IMR-90 (cell line): ENCODE measurements around the gene EIF2S1. TPM values are rescaled to one million over a fixed set of nuclear protein-coding genes. Genes with fewer than 3 reads are reported as not detected.

ENCODE experiments used
- ATAC-seq: fragments of 200-7000 bp; cut with Tn5 transposase; 2 replicates; pipeline ENCODE4 v1.9.1; 2020; ENCODE audit warnings: low read depth, mild to moderate bottlenecking, moderate library complexity
- BruUV-seq: library from RNA; stranded (reverse); fragments of 400-500 nt; replicated peaks from 2 replicates; lab custom pipeline; 2021; lab: Mats Ljungman, UMichigan
- CTCF ChIA-PET: fragments of 300-600 bp; formaldehyde crosslinking; extraction: SDS; loops from one replicate; lab custom pipeline; 2021; ENCODE audit warnings: antibody characterized with exemption; lab: Yijun Ruan, JAX
- POLR2A ChIA-PET: fragments of 300-600 bp; sonication (Branson Sonifier 250); formaldehyde crosslinking; loops from one replicate; lab custom pipeline; 2022; ENCODE audit warnings: antibody characterized with exemption; ENCODE audit not compliant: unreplicated experiment; lab: Charles Lee
- DNase-seq: peaks from one replicate; pipeline ENCODE4 v3.0.0; 2013
- H2AFZ ChIP-seq: replicated peaks from 2 replicates; pipeline ENCODE3; 2013; ENCODE audit warnings: low read length, mild to moderate bottlenecking; ENCODE audit not compliant: poor library complexity
- H2AK5ac ChIP-seq: 2 replicates; pipeline ENCODE4 v1.6.1; 2013; ENCODE audit warnings: low read depth, low read length, inconsistent platforms
- H2AK9ac ChIP-seq: replicated peaks from 2 replicates; pipeline ENCODE3; 2013; ENCODE audit warnings: mild to moderate bottlenecking, low read depth, low read length, moderate library complexity; ENCODE audit not compliant: poor library complexity
- H2BK120ac ChIP-seq: 2 replicates; pipeline ENCODE4 v1.6.1; 2013; ENCODE audit warnings: low read depth, low read length, inconsistent platforms
- H2BK15ac ChIP-seq: 3 replicates; pipeline ENCODE4 v1.6.1; 2013; ENCODE audit warnings: low read depth, low read length, inconsistent platforms
- H2BK20ac ChIP-seq: 2 replicates; pipeline ENCODE4 v1.6.1; 2013; ENCODE audit warnings: low read depth, mild to moderate bottlenecking, inconsistent platforms, low read length, moderate library complexity
- H2BK5ac ChIP-seq: 2 replicates; pipeline ENCODE4 v1.6.1; 2013; ENCODE audit warnings: mild to moderate bottlenecking, low read depth, low read length, inconsistent platforms; ENCODE audit not compliant: poor library complexity, severe bottlenecking
- H3K14ac ChIP-seq: replicated peaks from 2 replicates; pipeline ENCODE4 v1.6.1; 2013; ENCODE audit warnings: low read depth, low read length, inconsistent platforms
- H3K18ac ChIP-seq: 2 replicates; pipeline ENCODE4 v1.6.1; 2013; ENCODE audit warnings: low read depth, low read length, control low read depth
- H3K23ac ChIP-seq: 2 replicates; pipeline ENCODE4 v1.6.1; 2013; ENCODE audit warnings: low read depth, low read length, inconsistent platforms
- H3K27ac ChIP-seq: 2 replicates; pipeline ENCODE4 v1.5.1; 2013; ENCODE audit warnings: mild to moderate bottlenecking, control low read depth, low read length; ENCODE audit not compliant: insufficient read depth
- H3K27me3 ChIP-seq: 2 replicates; pipeline ENCODE4 v1.6.1; 2013; ENCODE audit warnings: low read length; ENCODE audit not compliant: control insufficient read depth, insufficient read depth
- H3K36me3 ChIP-seq: 2 replicates; pipeline ENCODE4 v1.6.1; 2013; ENCODE audit warnings: low read length, mixed read lengths; ENCODE audit not compliant: control insufficient read depth, insufficient read depth
- H3K4ac ChIP-seq: 2 replicates; pipeline ENCODE4 v1.6.1; 2013; ENCODE audit warnings: low read depth, low read length, inconsistent platforms
- H3K4me1 ChIP-seq: 2 replicates; pipeline ENCODE4 v1.6.1; 2013; ENCODE audit warnings: low read length, mixed read lengths; ENCODE audit not compliant: control insufficient read depth, insufficient read depth
- H3K4me2 ChIP-seq: 2 replicates; pipeline ENCODE4 v1.6.1; 2013; ENCODE audit warnings: low read depth, mild to moderate bottlenecking, control low read depth, low read length, moderate library complexity
- H3K4me3 ChIP-seq: 2 replicates; pipeline ENCODE4 v1.5.1; 2013; ENCODE audit warnings: low read depth, mild to moderate bottlenecking, control low read depth, low read length, moderate library complexity; ENCODE audit not compliant: insufficient read depth
- H3K56ac ChIP-seq: 2 replicates; pipeline ENCODE4 v1.6.1; 2013; ENCODE audit warnings: low read length, inconsistent platforms; ENCODE audit not compliant: insufficient read depth; ENCODE audit errors: extremely low read depth
- H3K79me1 ChIP-seq, 2 experiments: 2 replicates each; pipeline ENCODE4 v1.6.1; 2013; ENCODE audit warnings: low read length in 2 of 2, inconsistent platforms in 1 of 2, low read depth in 1 of 2
- H3K9ac ChIP-seq: 2 replicates; pipeline ENCODE4 v1.6.1; 2013; ENCODE audit warnings: low read depth, low read length, control low read depth
- H3K9me1 ChIP-seq: 2 replicates; pipeline ENCODE4 v1.6.1; 2013; ENCODE audit warnings: low read length, inconsistent platforms; ENCODE audit not compliant: insufficient read depth
- H3K9me3 ChIP-seq: 2 replicates; pipeline ENCODE4 v1.6.1; 2013; ENCODE audit warnings: low read length; ENCODE audit not compliant: control insufficient read depth, insufficient read depth
- H4K20me1 ChIP-seq: 2 replicates; pipeline ENCODE4 v1.6.1; 2013; ENCODE audit warnings: low read length, inconsistent platforms; ENCODE audit not compliant: insufficient read depth
- H4K5ac ChIP-seq: 2 replicates; pipeline ENCODE4 v1.6.1; 2013; ENCODE audit warnings: mild to moderate bottlenecking, low read depth, low read length, control low read depth
- H4K8ac ChIP-seq, 2 experiments: 2 replicates each; pipeline ENCODE4 v1.6.1; 2013; ENCODE audit warnings: low read depth in 2 of 2, low read length in 2 of 2, control low read depth in 1 of 2, inconsistent platforms in 1 of 2
- H4K91ac ChIP-seq: 2 replicates; pipeline ENCODE4 v1.6.1; 2013; ENCODE audit warnings: low read depth, low read length, inconsistent platforms; ENCODE audit not compliant: insufficient read depth
- BHLHE40 ChIP-seq: fragments of 150-350 bp; IDR thresholded peaks from 2 replicates; pipeline ENCODE4 v1.6.1; 2016; ENCODE audit warnings: mild to moderate bottlenecking, low read depth, low read length
- CEBPB ChIP-seq: IDR thresholded peaks from 2 replicates; pipeline ENCODE4 v1.6.1; 2012; ENCODE audit warnings: low read depth, low read length, improper control_type of control experiment
- CHD1 ChIP-seq: IDR thresholded peaks from 2 replicates; pipeline ENCODE4 v1.6.1; 2012; ENCODE audit warnings: low read depth, low read length, improper control_type of control experiment
- CTCF ChIP-seq: conservative IDR thresholded peaks from 2 replicates; pipeline ENCODE4 v1.5.1; 2012; ENCODE audit warnings: mild to moderate bottlenecking, low read depth, low read length, improper control_type of control experiment
- FOS ChIP-seq: fragments of 150-350 bp; IDR thresholded peaks from 2 replicates; pipeline ENCODE4 v1.6.1; 2016; ENCODE audit warnings: low read depth, low read length
- MAFK ChIP-seq: IDR thresholded peaks from 2 replicates; pipeline ENCODE4 v1.6.1; 2012; ENCODE audit warnings: low read depth, low read length, improper control_type of control experiment
- POLR2A ChIP-seq: IDR thresholded peaks from 2 replicates; pipeline ENCODE4 v1.6.1; 2012; ENCODE audit warnings: mild to moderate bottlenecking, low read depth, low read length
- RAD21 ChIP-seq: IDR thresholded peaks from 2 replicates; pipeline ENCODE4 v1.6.1; 2012; ENCODE audit warnings: low read length, improper control_type of control experiment
- RFX5 ChIP-seq: IDR thresholded peaks from 2 replicates; pipeline ENCODE4 v1.8.0; 2012; ENCODE audit warnings: low read depth, mild to moderate bottlenecking, low read length, moderate library complexity
- SMC3 ChIP-seq: fragments of 150-350 bp; IDR thresholded peaks from 2 replicates; pipeline ENCODE4 v1.6.1; 2016; ENCODE audit warnings: low read depth, mild to moderate bottlenecking, antibody characterized with exemption, low read length, moderate library complexity
- WGBS, 2 experiments: methylation state at CpG; one replicate each; pipeline versions ENCODE4 v1.1.5 to v1.1.7; 2013; ENCODE audit warnings: missing lambda C conversion rate in 2 of 2; ENCODE audit not compliant: insufficient read length in 1 of 2; ENCODE audit errors: extremely low coverage in 2 of 2; 5-methylcytosine and 5-hydroxymethylcytosine counted together
- dilution Hi-C: fragments of 300-500 bp; cut with HindIII; formaldehyde crosslinking; loops from one replicate; pipeline ENCODE4 v1.14.3; 2018; ENCODE audit warnings: low sequenced_read_pairs; ENCODE audit not compliant: unreplicated experiment
- in situ Hi-C: fragments of 300-500 bp; cut with MboI; formaldehyde crosslinking; loops from 3 replicates; pipeline ENCODE4 v1.14.3; 2019; ENCODE audit warnings: low sequenced_read_pairs, inconsistent platforms, mixed read lengths
- intact Hi-C: fragments of 100-400 bp; cut with micrococcal nuclease; formaldehyde crosslinking; loops from 2 replicates; pipeline ENCODE4 v1.10.0; 2022
- polyA plus RNA-seq, 3 experiments: library from polyadenylated mRNA; depleted of rRNA; stranded (reverse); fragments of >200 nt; gene quantifications; 2 replicates each; pipeline ENCODE4 v1.2.3, GENCODE V29; 2012; ENCODE audit warnings: low replicate concordance in 1 of 3
- total RNA-seq: library from RNA; depleted of rRNA; stranded (reverse); fragments of >200 nt; gene quantifications from 2 replicates; pipeline ENCODE4 v1.2.3, GENCODE V29; 2012

The EIF2S1 gene
- total and polyA plus RNA-seq, 2 of the 4 experiments (the other 2 are of a cell fraction), result 57.9 to 125 TPM

DNA sequence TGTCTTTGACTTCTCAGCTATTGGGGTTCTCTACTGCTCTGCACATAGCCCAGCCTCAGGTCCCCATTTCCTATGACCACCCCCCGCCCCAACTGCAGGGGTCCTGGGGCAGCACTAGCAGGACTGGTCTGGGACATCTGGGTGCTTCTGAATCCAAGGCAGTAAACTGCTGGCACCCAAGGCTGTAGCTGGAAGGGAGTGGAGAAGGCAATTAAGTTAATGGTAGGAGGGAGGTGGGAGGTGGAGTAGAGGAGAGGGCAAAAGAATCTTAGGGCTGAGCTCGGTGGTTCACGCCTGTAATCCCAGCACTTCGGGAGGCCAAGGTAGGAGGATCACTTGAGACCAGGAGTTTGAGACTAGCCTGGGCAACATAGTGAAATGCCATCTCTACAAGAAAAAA lies 40.3 kb downstream of the EIF2S1 start:
- intact Hi-C loops, result no loop called here
- Histone ChIP-seq H3K4me1 (no peaks in the 10 kb centered on the region), H3K4ac (no peak overlapping the region), H3K27ac (no peak overlapping the region), H3K36me3 (no peaks in the 10 kb centered on the region), H3K79me1 (no peaks in the 10 kb centered on the region), H3K18ac (no peak overlapping the region), H2AFZ (no peak overlapping the region), H3K23ac (no peak overlapping the region), H2BK15ac (no peak overlapping the region), H4K8ac (no peak overlapping the region), H3K9me3 (no peaks in the 10 kb centered on the region), H2AK5ac (no peak overlapping the region), H3K14ac (no peak overlapping the region), H2BK20ac (no peak overlapping the region), H3K27me3 (peaks cover 3% of the 10 kb centered on the region; the same call in 1 of the 2 replicates), H4K5ac (no peak overlapping the region), H3K9ac (no peak overlapping the region), H3K9me1 (peaks cover 3% of the 10 kb centered on the region; the same call in 1 of the 2 replicates), H3K4me2 (no peak overlapping the region), H3K4me3 (no peak overlapping the region), H2AK9ac (no peak overlapping the region), H2BK120ac (no peak overlapping the region), H3K56ac (no peak overlapping the region), H2BK5ac (no peak overlapping the region), H4K20me1 (no peaks in the 10 kb centered on the region), H4K91ac (no peak overlapping the region)
- dilution Hi-C loops, result no loop called here
- POLR2A ChIA-PET, result no interaction called here
- TF ChIP-seq FOS, result no peak
- no peak for TF ChIP-seq SMC3
- no peak for TF ChIP-seq MAFK
- no peak for TF ChIP-seq POLR2A
- TF ChIP-seq CHD1, result no peak
- no peak for TF ChIP-seq RFX5
- TF ChIP-seq RAD21, result no peak
- no peak for TF ChIP-seq CTCF
- TF ChIP-seq CEBPB, result no peak
- TF ChIP-seq BHLHE40, result no peak
- no TSS peak for BruUV-seq
- in situ Hi-C loops, result no loop called here
- no peak for ATAC-seq
- DNase-seq, result no peak
- WGBS, 2 experiments, result 73% methylated on average over 3 of the region's 4 CpGs; no CpG with 5 or more reads in 1 of the 2 experiments
- CTCF ChIA-PET, result interaction anchor here (0.6 kb wide), 1 partner anchor 41 kb away, joined by 3 read pairs; the partner anchor contains the start of gene ATP6V1D
